IPS-18c (cell line): ENCODE measurements around the gene TTBK2.
"Not testable (repeated sequence)": the region's sequence is repeated elsewhere in the genome, so short reads cannot be mapped to it uniquely, and the experiment has no call there.

Source experiments
- H3K4me3 ChIP-seq: 2 replicates; pipeline ENCODE4 v1.7.0; 2013; ENCODE audit warnings: low read depth, mild to moderate bottlenecking, low read length, moderate library complexity; ENCODE audit not compliant: insufficient read depth
- H3K9me3 ChIP-seq: one replicate; pipeline ENCODE4 v1.6.1; 2013; ENCODE audit warnings: mild to moderate bottlenecking, low read length, moderate library complexity; ENCODE audit not compliant: control insufficient read depth, insufficient read depth

The TTBK2 gene

GRCh38 chr15:42920519-42921341 is at the start of gene TTBK2:
Gene TTBK2 (minus strand): TSS chr15:42920778. CDS start chr15:42878617, 42,161 bp downstream.
- H3K4me3 ChIP-seq: peak within 1 kb of the TSS; percentile 76
- no peaks in the 10 kb centered on the region for H3K9me3 ChIP-seq

GRCh38 chr15:42964476-42964875 is 43.9 kb upstream of the TTBK2 start:
- Histone ChIP-seq H3K4me3 (no peak overlapping the region), H3K9me3 (no peaks in the 10 kb centered on the region)

GRCh38 chr15:42955518-42955917 is 34.9 kb upstream of the TTBK2 start:
- Histone ChIP-seq H3K4me3 (no peak overlapping the region), H3K9me3 (no peaks in the 10 kb centered on the region)

GRCh38 chr15:42954291-42954690 is 33.7 kb upstream of the TTBK2 start:
- H3K4me3 ChIP-seq: no peak overlapping the region

GRCh38 chr15:42948898-42949297 is 28.3 kb upstream of the TTBK2 start:
- H3K9me3 ChIP-seq, H3K4me3 ChIP-seq: not testable (repeated sequence)

More at GRCh38 chr15:42954291-42954690, 33.7 kb upstream of the TTBK2 start:
- no peaks in the 10 kb centered on the region for H3K9me3 ChIP-seq

- Histone ChIP-seq H3K4me3 (no peak overlapping the region), H3K9me3 (no peaks in the 10 kb centered on the region)
Measured at GRCh38 chr15:42940527-42940926, 19.9 kb upstream of the TTBK2 start.

GRCh38 chr15:42939841-42940240 is 19.3 kb upstream of the TTBK2 start:
- Histone ChIP-seq H3K4me3 (no peak overlapping the region), H3K9me3 (no peaks in the 10 kb centered on the region)

- Histone ChIP-seq H3K4me3 (no peak overlapping the region), H3K9me3 (no peaks in the 10 kb centered on the region)
Measured at GRCh38 chr15:42937143-42937542, 16.6 kb upstream of the TTBK2 start.

GRCh38 chr15:42933886-42934667 is 13.5 kb upstream of the TTBK2 start:
- Histone ChIP-seq H3K4me3 (no peak overlapping the region), H3K9me3 (no peaks in the 10 kb centered on the region)

GRCh38 chr15:42932833-42933515 is 12.4 kb upstream of the TTBK2 start:
- H3K9me3 ChIP-seq: no peaks in the 10 kb centered on the region
- H3K4me3 ChIP-seq: no peak overlapping the region

GRCh38 chr15:42931702-42932486 is 11.3 kb upstream of the TTBK2 start:
- Histone ChIP-seq H3K4me3 (no peak overlapping the region), H3K9me3 (no peaks in the 10 kb centered on the region)

- H3K9me3 ChIP-seq: no peaks in the 10 kb centered on the region
- no peak overlapping the region for H3K4me3 ChIP-seq
Measured at GRCh38 chr15:42929306-42929848, 8.8 kb upstream of the TTBK2 start.

- peak overlapping the region; percentile 59 for H3K4me3 ChIP-seq
- no peaks in the 10 kb centered on the region for H3K9me3 ChIP-seq
Measured at GRCh38 chr15:42921342-42921731, 759 bp upstream of the TTBK2 start.

- Histone ChIP-seq H3K9me3 (no peaks in the 10 kb centered on the region), H3K4me3 (peak overlapping the region; percentile 76)
Measured at GRCh38 chr15:42919799-42920518, 619 bp downstream of the TTBK2 start.

GRCh38 chr15:42919308-42919707 is 1.3 kb downstream of the TTBK2 start:
- H3K9me3 ChIP-seq: no peaks in the 10 kb centered on the region
- peak overlapping the region; percentile 76 for H3K4me3 ChIP-seq

GRCh38 chr15:42918047-42918446 is 2.5 kb downstream of the TTBK2 start:
- Histone ChIP-seq H3K9me3 (no peaks in the 10 kb centered on the region), H3K4me3 (no peak overlapping the region)
